ENCODE data around the gene CCDC57.

DNA sequence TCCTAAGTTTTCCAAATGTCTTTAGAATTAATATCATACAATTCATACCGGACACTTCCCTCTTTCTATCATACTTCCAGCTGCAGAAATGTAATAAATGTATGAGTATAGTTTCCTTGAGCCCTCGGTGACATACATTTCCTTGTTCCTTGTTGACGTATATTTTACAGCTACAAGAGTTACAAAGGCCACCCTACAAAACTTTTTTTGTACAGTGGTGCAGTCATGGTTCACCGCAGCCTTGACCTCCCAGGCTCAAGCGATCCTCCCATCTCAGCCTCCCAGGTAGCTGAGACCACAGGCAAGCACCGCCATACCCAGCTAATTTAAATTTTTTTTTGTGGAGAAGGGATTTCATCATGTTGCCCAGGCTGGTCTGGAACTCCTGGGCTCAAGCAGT, 139.8 kb downstream of the CCDC57 start:
- TF ChIP-seq CTCF (IDR thresholded peaks at IDR 0.05), result no peak
- TF ChIP-seq POLR2A (IDR thresholded peaks at IDR 0.05), result no peak

All from right lobe of liver (tissue), 4 donors.